Lower leg skin (tissue), 3 donors: ENCODE measurements around the gene TMEM161A.

Experiments
- POLR2A ChIP-seq, 2 donors: fragments of 450-650 bp; IDR thresholded peaks; one replicate each; pipeline ENCODE4 v1.6.1; 2016 to 2017; ENCODE audit warnings: antibody characterized with exemption in 2 of 2, mild to moderate bottlenecking in 1 of 2, moderate library complexity in 1 of 2
- TF ChIP-seq, protein P1 (sequence below), 3 donors: fragments of 450-650 bp; IDR thresholded peaks; one replicate each; pipeline ENCODE4 v1.5.1; 2016; ENCODE audit warnings: antibody characterized with exemption in 3 of 3, mild to moderate bottlenecking in 3 of 3, moderate library complexity in 2 of 3

DNA sequence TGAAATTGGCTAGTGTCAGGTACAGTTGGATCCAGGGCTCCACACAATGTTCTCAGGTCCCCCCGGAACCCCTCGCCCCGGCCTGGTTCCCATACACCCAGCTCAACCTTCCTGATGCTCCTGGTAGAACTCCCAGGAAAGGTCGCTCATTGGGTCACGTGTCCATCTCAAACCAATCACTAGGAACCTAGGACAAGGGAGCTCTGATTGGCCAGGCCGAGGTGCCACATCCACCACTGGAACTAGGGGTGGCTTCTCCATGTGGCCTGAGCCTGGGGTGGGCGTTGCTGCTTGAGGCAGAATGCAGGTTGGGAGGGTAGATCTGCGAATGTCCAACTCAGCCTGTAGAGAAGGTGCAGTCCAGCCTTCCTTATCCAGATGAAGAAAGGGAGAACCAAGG, 38.7 kb upstream of the TMEM161A start:
- TF ChIP-seq, protein P1, sequence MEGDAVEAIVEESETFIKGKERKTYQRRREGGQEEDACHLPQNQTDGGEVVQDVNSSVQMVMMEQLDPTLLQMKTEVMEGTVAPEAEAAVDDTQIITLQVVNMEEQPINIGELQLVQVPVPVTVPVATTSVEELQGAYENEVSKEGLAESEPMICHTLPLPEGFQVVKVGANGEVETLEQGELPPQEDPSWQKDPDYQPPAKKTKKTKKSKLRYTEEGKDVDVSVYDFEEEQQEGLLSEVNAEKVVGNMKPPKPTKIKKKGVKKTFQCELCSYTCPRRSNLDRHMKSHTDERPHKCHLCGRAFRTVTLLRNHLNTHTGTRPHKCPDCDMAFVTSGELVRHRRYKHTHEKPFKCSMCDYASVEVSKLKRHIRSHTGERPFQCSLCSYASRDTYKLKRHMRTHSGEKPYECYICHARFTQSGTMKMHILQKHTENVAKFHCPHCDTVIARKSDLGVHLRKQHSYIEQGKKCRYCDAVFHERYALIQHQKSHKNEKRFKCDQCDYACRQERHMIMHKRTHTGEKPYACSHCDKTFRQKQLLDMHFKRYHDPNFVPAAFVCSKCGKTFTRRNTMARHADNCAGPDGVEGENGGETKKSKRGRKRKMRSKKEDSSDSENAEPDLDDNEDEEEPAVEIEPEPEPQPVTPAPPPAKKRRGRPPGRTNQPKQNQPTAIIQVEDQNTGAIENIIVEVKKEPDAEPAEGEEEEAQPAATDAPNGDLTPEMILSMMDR (IDR thresholded peaks at IDR 0.05), result no peak
- TF ChIP-seq POLR2A (IDR thresholded peaks at IDR 0.05), result no peak
